HCT116 (cell line): ENCODE results near the gene RNF141. TPM values are rescaled to one million over a fixed set of nuclear protein-coding genes. Genes with fewer than 3 reads are reported as not detected.

Experiments used
- ATAC-seq: fragments of 200-7000 bp; cut with Tn5 transposase; 2 replicates; pipeline ENCODE4 v1.9.1; 2020; ENCODE audit warnings: mild to moderate bottlenecking, moderate library complexity
- BruUV-seq: library from RNA; stranded (reverse); fragments of 400-500 nt; replicated peaks from 2 replicates; lab custom pipeline; 2021; lab: Mats Ljungman, UMichigan
- CTCF ChIA-PET: fragments of 300-600 bp; sonication (Branson Sonifier 250); formaldehyde crosslinking; loops from one replicate; lab custom pipeline; 2021; ENCODE audit warnings: antibody characterized with exemption; lab: Charles Lee
- POLR2A ChIA-PET: fragments of 300-600, 350-600 bp; sonication (Branson Sonifier 250); formaldehyde crosslinking; loops from one replicate; lab custom pipeline; 2021; ENCODE audit warnings: antibody characterized with exemption; lab: Charles Lee
- RAD21 ChIA-PET, 2 experiments: fragments of 300-600 bp; sonication (Branson Sonifier 250); formaldehyde crosslinking; loops; one replicate each; lab custom pipeline; 2023; ENCODE audit warnings: low total read pairs in 2 of 2; ENCODE audit not compliant: uncharacterized antibody in 2 of 2, unreplicated experiment in 2 of 2, low non-redundant PET in 1 of 2; lab: Charles Lee
- DNase-seq: peaks from one replicate; pipeline ENCODE4 v3.0.0-alpha.2; 2010; ENCODE audit warnings: low read depth, low spot score
- H2AFZ ChIP-seq: fragments of 200-600 bp; shearing (Covaris generic), sonication (generic); 2 replicates; pipeline ENCODE4 v1.6.1; 2017; ENCODE audit warnings: low read depth, mixed run types, mixed read lengths, antibody characterized with exemption, low read length; ENCODE audit not compliant: poor library complexity, severe bottlenecking
- H3K27ac ChIP-seq: 2 replicates; pipeline ENCODE4 v1.5.1; 2012; ENCODE audit warnings: low read depth, low read length
- H3K27me3 ChIP-seq: fragments of 200-600 bp; sonication (generic); 2 replicates; pipeline ENCODE4 v1.6.1; 2016; ENCODE audit warnings: mixed run types, low read length, mixed read lengths; ENCODE audit not compliant: insufficient read depth
- H3K36me3 ChIP-seq, 2 experiments: fragments of 200-500 bp in 1 of 2; fragments of 200-600 bp in 1 of 2; sonication (Bioruptor generic) in 1 of 2; sonication (generic) in 1 of 2; 2 replicates each; pipeline versions ENCODE4 v1.5.1 to v1.6.1; 2014 to 2016; ENCODE audit warnings: low read length in 2 of 2, inconsistent platforms in 1 of 2, mixed read lengths in 1 of 2, mixed run types in 1 of 2; ENCODE audit not compliant: insufficient read depth in 2 of 2, control insufficient read depth in 1 of 2
- H3K4me1 ChIP-seq, 2 experiments: fragments of 200-600 bp in 1 of 2; sonication (generic) in 1 of 2; 2 replicates each; pipeline versions ENCODE4 v1.5.1 to v1.6.1; 2012 to 2017; ENCODE audit warnings: low read length in 2 of 2, inconsistent platforms in 1 of 2, mild to moderate bottlenecking in 1 of 2, mixed read lengths in 1 of 2, mixed run types in 1 of 2, moderate library complexity in 1 of 2; ENCODE audit not compliant: insufficient read depth in 2 of 2, control insufficient read depth in 1 of 2
- H3K4me2 ChIP-seq: fragments of 200-600 bp; sonication (generic); 2 replicates; pipeline ENCODE4 v1.6.1; 2017; ENCODE audit warnings: mixed run types, low read length, mixed read lengths
- H3K4me3 ChIP-seq, 2 experiments: fragments of 200-600 bp in 1 of 2; sonication (generic) in 1 of 2; replicated peaks in 1 of 2; 2 replicates each; pipeline ENCODE4 v1.5.1; 2011 to 2016; ENCODE audit warnings: low read length in 2 of 2, control low read depth in 1 of 2, low read depth in 1 of 2, mild to moderate bottlenecking in 1 of 2, mixed read lengths in 1 of 2, mixed run types in 1 of 2
- H3K79me2 ChIP-seq: fragments of 200-600 bp; sonication (generic); 2 replicates; pipeline ENCODE4 v1.6.1; 2017; ENCODE audit warnings: mild to moderate bottlenecking, mixed run types, low read length, moderate library complexity, mixed read lengths; ENCODE audit not compliant: insufficient read depth
- H3K9ac ChIP-seq: fragments of 200-600 bp; sonication (generic); 2 replicates; pipeline ENCODE4 v1.6.1; 2016; ENCODE audit warnings: low read length, mixed read lengths
- H3K9me2 ChIP-seq: fragments of 200-600 bp; sonication (generic), shearing (Covaris generic); 2 replicates; pipeline ENCODE4 v1.6.1; 2017; ENCODE audit warnings: mixed run types, mild to moderate bottlenecking, moderate library complexity; ENCODE audit not compliant: insufficient read depth
- H3K9me3 ChIP-seq, 2 experiments: fragments of 200-500 bp in 1 of 2; fragments of 200-600 bp in 1 of 2; sonication (Bioruptor generic) in 1 of 2; sonication (generic) in 1 of 2; 2 replicates each; pipeline ENCODE4 v1.6.1; 2014 to 2017; ENCODE audit warnings: low read length in 2 of 2, mixed read lengths in 2 of 2, inconsistent platforms in 1 of 2, low read depth in 1 of 2, mild to moderate bottlenecking in 1 of 2, mixed run types in 1 of 2, moderate library complexity in 1 of 2; ENCODE audit not compliant: control insufficient read depth in 1 of 2, insufficient read depth in 1 of 2
- H4K20me1 ChIP-seq: fragments of 200-600 bp; sonication (generic), shearing (Covaris generic); 2 replicates; pipeline ENCODE4 v1.6.1; 2017; ENCODE audit warnings: mixed run types, mild to moderate bottlenecking, moderate library complexity; ENCODE audit not compliant: insufficient read depth
- FOSL1 ChIP-seq: IDR thresholded peaks from 2 replicates; pipeline ENCODE4 v1.6.1; 2012; ENCODE audit warnings: low read depth
- JUND ChIP-seq: IDR thresholded peaks from 2 replicates; pipeline ENCODE4 v1.6.1; 2012
- SIN3A ChIP-seq: IDR thresholded peaks from 2 replicates; pipeline ENCODE4 v1.6.1; 2012; ENCODE audit warnings: low read depth
- SP1 ChIP-seq: IDR thresholded peaks from 2 replicates; pipeline ENCODE4 v1.6.1; 2012; ENCODE audit warnings: low read depth
- intact Hi-C: fragments of 100-400 bp; cut with micrococcal nuclease; formaldehyde crosslinking; loops from 2 replicates; pipeline ENCODE4 v1.10.0; 2022
- total RNA-seq: library from RNA; stranded (reverse); gene quantifications from one replicate; pipeline ENCODE4 v1.2.1, GENCODE V29; 2021; ENCODE audit not compliant: unreplicated experiment
- TF ChIP-seq, protein P1 (sequence below), 3 experiments: fragments of 200-600 bp in 1 of 3; sonication (generic) in 1 of 3; IDR thresholded peaks in 2 of 3; conservative IDR thresholded peaks in 1 of 3; 2 replicates each; pipeline ENCODE4 v1.5.1; 2012 to 2017; ENCODE audit warnings: low read depth in 2 of 3, low read length in 2 of 3, antibody characterized with exemption in 1 of 3, borderline replicate concordance in 1 of 3, control low read depth in 1 of 3, mild to moderate bottlenecking in 1 of 3, mixed read lengths in 1 of 3, mixed run types in 1 of 3, moderate library complexity in 1 of 3; ENCODE audit not compliant: insufficient read depth in 1 of 3

RNF141 gene
- total RNA-seq, 1 experiment from 2014 or later = 133 TPM

DNA sequence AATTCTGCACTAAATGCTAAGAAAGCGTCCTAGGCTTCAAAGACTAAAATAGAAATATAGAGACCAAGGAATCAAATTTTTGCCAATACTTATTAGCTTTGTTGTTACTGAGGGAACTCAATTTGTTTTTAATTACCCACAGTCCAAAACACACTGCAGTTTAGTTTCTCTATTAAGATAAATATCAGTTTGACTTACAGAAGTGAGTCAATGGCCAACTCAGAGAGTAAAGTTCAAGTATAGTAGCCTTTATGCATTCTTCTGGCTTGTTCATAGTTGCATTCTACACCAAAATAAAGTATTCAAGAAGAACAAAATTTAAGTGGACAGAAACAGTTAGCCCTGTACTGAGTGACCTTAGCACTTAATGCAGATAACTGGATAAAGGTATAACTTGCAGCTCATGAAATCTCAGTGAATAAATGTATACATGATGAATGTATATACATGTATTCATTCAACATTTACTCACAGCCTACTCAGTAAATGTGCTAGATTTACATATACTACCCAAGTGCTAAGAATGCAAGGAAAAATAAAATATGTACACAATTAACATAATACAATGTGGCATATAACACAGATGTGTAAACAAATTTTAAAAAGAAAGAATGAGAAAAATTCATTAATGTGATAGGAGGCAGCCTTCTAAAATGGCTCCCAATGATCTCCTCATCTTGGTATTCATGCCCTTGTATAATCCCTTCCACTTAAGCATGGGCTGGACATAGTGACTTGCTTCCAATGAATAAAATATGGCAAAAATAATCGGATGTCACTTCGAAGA, 9.7 kb upstream of the RNF141 start:
- CTCF ChIA-PET = no interaction called here
- no peak overlapping the region for H2AFZ ChIP-seq
- peaks cover 0 to 23% of the 10 kb centered on the region in 2 experiments; a peak in 2 of 4 replicates for H3K4me1 ChIP-seq
- H3K27ac ChIP-seq = no peak overlapping the region
- H3K4me2 ChIP-seq = peak overlapping the region; percentile 62
- H3K79me2 ChIP-seq = no peaks in the 10 kb centered on the region
- TF ChIP-seq JUND = peak; percentile 33; the same call in 1 of the 2 replicates
- TF ChIP-seq SIN3A = no peak
- peak; percentile 25; the same call in 1 of the 2 replicates for TF ChIP-seq SP1
- TF ChIP-seq FOSL1 = peak; percentile 65
- TF ChIP-seq, protein P1, sequence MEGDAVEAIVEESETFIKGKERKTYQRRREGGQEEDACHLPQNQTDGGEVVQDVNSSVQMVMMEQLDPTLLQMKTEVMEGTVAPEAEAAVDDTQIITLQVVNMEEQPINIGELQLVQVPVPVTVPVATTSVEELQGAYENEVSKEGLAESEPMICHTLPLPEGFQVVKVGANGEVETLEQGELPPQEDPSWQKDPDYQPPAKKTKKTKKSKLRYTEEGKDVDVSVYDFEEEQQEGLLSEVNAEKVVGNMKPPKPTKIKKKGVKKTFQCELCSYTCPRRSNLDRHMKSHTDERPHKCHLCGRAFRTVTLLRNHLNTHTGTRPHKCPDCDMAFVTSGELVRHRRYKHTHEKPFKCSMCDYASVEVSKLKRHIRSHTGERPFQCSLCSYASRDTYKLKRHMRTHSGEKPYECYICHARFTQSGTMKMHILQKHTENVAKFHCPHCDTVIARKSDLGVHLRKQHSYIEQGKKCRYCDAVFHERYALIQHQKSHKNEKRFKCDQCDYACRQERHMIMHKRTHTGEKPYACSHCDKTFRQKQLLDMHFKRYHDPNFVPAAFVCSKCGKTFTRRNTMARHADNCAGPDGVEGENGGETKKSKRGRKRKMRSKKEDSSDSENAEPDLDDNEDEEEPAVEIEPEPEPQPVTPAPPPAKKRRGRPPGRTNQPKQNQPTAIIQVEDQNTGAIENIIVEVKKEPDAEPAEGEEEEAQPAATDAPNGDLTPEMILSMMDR (IDR thresholded peaks at IDR 0.05 in 2 of 3, conservative IDR thresholded peaks at IDR 0.05 in 1 of 3; ENCODE audit: borderline replicate concordance in 1 of 3, insufficient read depth in 1 of 3, low read depth in 2 of 3, low read length in 2 of 3) = no peak
- peak overlapping the region; percentile 25; the same call in 1 of the 2 replicates for H3K9ac ChIP-seq
- no TSS peak for BruUV-seq
- POLR2A ChIA-PET = no interaction called here
- RAD21 ChIA-PET = no interaction called here
- H3K36me3 ChIP-seq = no peaks in the 10 kb centered on the region
- ATAC-seq = no peak
- intact Hi-C loops = no loop called here
- H3K4me3 ChIP-seq = no peak overlapping the region
- no peak for DNase-seq
- H3K27me3 ChIP-seq = no peaks in the 10 kb centered on the region
- H3K9me2 ChIP-seq = no peaks in the 10 kb centered on the region
- H4K20me1 ChIP-seq = no peaks in the 10 kb centered on the region
- peaks cover 0 to 8% of the 10 kb centered on the region in 2 experiments; a peak in 1 of 4 replicates for H3K9me3 ChIP-seq
